MCF 10A (cell line): Measurements from ENCODE around the gene TMEM45B. TPM values are rescaled to one million over a fixed set of nuclear protein-coding genes. Genes with fewer than 3 reads are reported as not detected.
"Not testable (repeated sequence)": the region's sequence is repeated elsewhere in the genome, so short reads cannot be mapped to it uniquely, and the experiment has no call there.

Source experiments
- BruUV-seq: library from RNA; stranded (reverse); fragments of 400-500 nt; replicated peaks from 2 replicates; lab custom pipeline; 2021; lab: Mats Ljungman, UMichigan
- CTCF ChIA-PET: fragments of 300-600 bp; sonication (Branson Sonifier 250); formaldehyde crosslinking; extraction: SDS; loops from one replicate; lab custom pipeline; 2021; ENCODE audit warnings: antibody characterized with exemption, inconsistent platforms; lab: Yijun Ruan, JAX
- POLR2A ChIA-PET: fragments of 300-600, 350-650 bp; sonication (Branson Sonifier 250); formaldehyde crosslinking; extraction: SDS; loops from one replicate; lab custom pipeline; 2020; ENCODE audit warnings: antibody characterized with exemption, inconsistent platforms; lab: Yijun Ruan, JAX
- DNase-seq: peaks from one replicate; pipeline ENCODE4 v3.0.0-alpha.2; 2018; ENCODE audit not compliant: unreplicated experiment
- H3K27ac Mint-ChIP-seq: one replicate; pipeline ENCODE4 v1.8.0; 2022; ENCODE audit warnings: mild to moderate bottlenecking, low read depth, mixed read lengths; ENCODE audit not compliant: unreplicated experiment
- H3K27me3 Mint-ChIP-seq: one replicate; pipeline ENCODE4 v1.8.0; 2022; ENCODE audit warnings: mixed read lengths; ENCODE audit not compliant: insufficient read depth, unreplicated experiment
- H3K36me3 Mint-ChIP-seq: one replicate; pipeline ENCODE4 v1.8.0; 2022; ENCODE audit warnings: mild to moderate bottlenecking, moderate library complexity, mixed read lengths; ENCODE audit not compliant: insufficient read depth, unreplicated experiment
- H3K4me1 Mint-ChIP-seq: one replicate; pipeline ENCODE4 v1.8.0; 2022; ENCODE audit warnings: mixed read lengths; ENCODE audit not compliant: insufficient read depth, unreplicated experiment
- H3K4me3 Mint-ChIP-seq: one replicate; pipeline ENCODE4 v1.8.0; 2022; ENCODE audit warnings: mild to moderate bottlenecking, moderate library complexity, mixed read lengths; ENCODE audit not compliant: unreplicated experiment
- H3K9me3 Mint-ChIP-seq: one replicate; pipeline ENCODE4 v1.8.0; 2022; ENCODE audit warnings: mixed read lengths; ENCODE audit not compliant: unreplicated experiment
- CTCF ChIP-seq: fragments of 200-600 bp; IDR thresholded peaks from one replicate; pipeline ENCODE4 v1.8.0; 2022; ENCODE audit warnings: antibody characterized with exemption, mild to moderate bottlenecking; ENCODE audit not compliant: unreplicated experiment
- intact Hi-C: fragments of 100-400 bp; cut with micrococcal nuclease; formaldehyde crosslinking; loops from 2 replicates; pipeline ENCODE4 v1.14.1; 2022
- total RNA-seq: library from RNA; stranded (reverse); gene quantifications from 2 replicates; pipeline ENCODE4 v1.2.3, GENCODE V29; 2022

Gene TMEM45B
- total RNA-seq, 1 experiment from 2014 or later: not detected

- Mint-ChIP-seq H3K4me3 (no peak overlapping the region), H3K9me3 (peaks cover 13% of the 10 kb centered on the region), H3K4me1 (peaks cover 9% of the 10 kb centered on the region), H3K36me3 (no peaks in the 10 kb centered on the region), H3K27ac (no peak overlapping the region), H3K27me3 (no peaks in the 10 kb centered on the region)
- BruUV-seq: no TSS peak
- intact Hi-C loops: no loop called here
- no peak for TF ChIP-seq CTCF
- CTCF ChIA-PET: interaction anchor here (0.7 to 4.1 kb wide), 3 partner anchors 16 to 345 kb away, joined by 3 to 25 read pairs (median 3); no protein-coding TSS in a partner anchor
- DNase-seq: no peak
- POLR2A ChIA-PET: interaction anchor here (0.6 kb wide), 1 partner anchor 671 kb away, joined by 3 read pairs; no protein-coding TSS in a partner anchor
These were observed 15.0 kb upstream of the TMEM45B start for GRCh38 chr11:129800655-129801054.

GRCh38 chr11:129803533-129803932 is 12.1 kb upstream of the TMEM45B start:
- no peak for DNase-seq
- Mint-ChIP-seq H3K4me1 (peaks cover 9% of the 10 kb centered on the region), H3K4me3 (no peak overlapping the region), H3K27me3 (no peaks in the 10 kb centered on the region), H3K27ac (no peak overlapping the region), H3K9me3 (peaks cover 7% of the 10 kb centered on the region), H3K36me3 (no peaks in the 10 kb centered on the region)
- ChIA-PET CTCF (interaction anchor here (0.6 to 0.7 kb wide), 3 partner anchors 43 to 67 kb away, joined by 3 to 4 read pairs (median 3); no protein-coding TSS in a partner anchor), POLR2A (no interaction called here)
- BruUV-seq: no TSS peak
- intact Hi-C loops: no loop called here
- TF ChIP-seq CTCF: no peak

GRCh38 chr11:129804012-129804411 is 11.6 kb upstream of the TMEM45B start:
- CTCF ChIA-PET: interaction anchor here (0.6 to 0.8 kb wide), 4 partner anchors 43 to 74 kb away, joined by 3 to 4 read pairs (median 3); no protein-coding TSS in a partner anchor
- peaks cover 9% of the 10 kb centered on the region for H3K4me1 Mint-ChIP-seq
- H3K36me3 Mint-ChIP-seq: no peaks in the 10 kb centered on the region

GRCh38 chr11:129808241-129808640 is 7.4 kb upstream of the TMEM45B start:
- BruUV-seq, H3K4me1 Mint-ChIP-seq, H3K27me3 Mint-ChIP-seq, DNase-seq, H3K36me3 Mint-ChIP-seq, H3K9me3 Mint-ChIP-seq, H3K27ac Mint-ChIP-seq, intact Hi-C loops, H3K4me3 Mint-ChIP-seq, POLR2A ChIA-PET: not testable (repeated sequence)
- CTCF ChIA-PET: interaction anchor here (0.6 to 1.1 kb wide), 3 partner anchors 29 to 756 kb away, joined by 3 to 4 read pairs (median 3); partner anchors contain the start of gene BARX2

More at GRCh38 chr11:129804012-129804411, 11.6 kb upstream of the TMEM45B start:
- intact Hi-C loops: no loop called here
- POLR2A ChIA-PET: no interaction called here
- H3K4me3 Mint-ChIP-seq: no peak overlapping the region
- BruUV-seq: no TSS peak
- TF ChIP-seq CTCF: no peak
- peaks cover 3% of the 10 kb centered on the region for H3K9me3 Mint-ChIP-seq
- no peak for DNase-seq
- no peak overlapping the region for H3K27ac Mint-ChIP-seq
- no peaks in the 10 kb centered on the region for H3K27me3 Mint-ChIP-seq
